RPMI8226 (cell line): ENCODE measurements around the gene KRTAP10-7.
"Not testable (repeated sequence)": the region's sequence is repeated elsewhere in the genome, so short reads cannot be mapped to it uniquely, and the experiment has no call there.

Experiments
- DNase-seq: peaks from one replicate; pipeline ENCODE4 v3.0.0-alpha.2; 2015

The KRTAP10-7 gene

GRCh38 chr21:44600118-44600978 lies at the start of gene KRTAP10-7:
TSS of gene KRTAP10-7 (plus strand) at chr21:44600597. CDS start at chr21:44600622, 25 bp downstream.
- not testable (repeated sequence) for DNase-seq

- no peak for DNase-seq
These were observed 49.6 kb upstream of the KRTAP10-7 start for GRCh38 chr21:44550807-44551206.

- DNase-seq: no peak
These were observed 48.9 kb upstream of the KRTAP10-7 start, which contains the start of gene KRTAP10-2 for GRCh38 chr21:44551340-44551961. TSS of gene KRTAP10-2 (minus strand) at chr21:44551505. CDS start at chr21:44551458, 47 bp downstream.

GRCh38 chr21:44552136-44552535 lies 48.3 kb upstream of the KRTAP10-7 start:
- DNase-seq: no peak

- DNase-seq: no peak
These were observed 47.7 kb upstream of the KRTAP10-7 start for GRCh38 chr21:44552681-44553080.

GRCh38 chr21:44555200-44555875 lies 45.1 kb upstream of the KRTAP10-7 start:
- no peak for DNase-seq

GRCh38 chr21:44556879-44557278 lies 43.5 kb upstream of the KRTAP10-7 start:
- DNase-seq: peak; percentile 88

- no peak for DNase-seq
These were observed 42.7 kb upstream of the KRTAP10-7 start for GRCh38 chr21:44557491-44558328.

- not testable (repeated sequence) for DNase-seq
These were observed 42.1 kb upstream of the KRTAP10-7 start for GRCh38 chr21:44558329-44558675.

- DNase-seq: no peak
These were observed 41.7 kb upstream of the KRTAP10-7 start, which contains the start of gene KRTAP10-3 for GRCh38 chr21:44558695-44559094. TSS of gene KRTAP10-3 (minus strand) at chr21:44558795. CDS start at chr21:44558715, 80 bp downstream.

GRCh38 chr21:44564099-44564498 lies 36.3 kb upstream of the KRTAP10-7 start:
- no peak for DNase-seq

- DNase-seq: no peak
These were observed 35.4 kb upstream of the KRTAP10-7 start for GRCh38 chr21:44564886-44565598.

- peak; percentile 32 for DNase-seq
These were observed 34.0 kb upstream of the KRTAP10-7 start for GRCh38 chr21:44566403-44566802.

GRCh38 chr21:44567481-44568171 lies 32.8 kb upstream of the KRTAP10-7 start:
- no peak for DNase-seq

- no peak for DNase-seq
These were observed 32.1 kb upstream of the KRTAP10-7 start for GRCh38 chr21:44568261-44568660.

- peak; percentile 47 for DNase-seq
These were observed 31.5 kb upstream of the KRTAP10-7 start for GRCh38 chr21:44568667-44569556.

GRCh38 chr21:44569861-44570517 lies 30.4 kb upstream of the KRTAP10-7 start:
- DNase-seq: no peak

- no peak for DNase-seq
These were observed 29.1 kb upstream of the KRTAP10-7 start for GRCh38 chr21:44571296-44571695.
